HL-60 (cell line): ENCODE results near the gene POU2F3.

ENCODE experiments used
- CTCF ChIP-seq: IDR thresholded peaks from one replicate; pipeline ENCODE4 v1.5.1; 2011; ENCODE audit warnings: low read length, control low read depth, inconsistent platforms; ENCODE audit not compliant: insufficient read depth
- POLR2AphosphoS5 ChIP-seq: IDR thresholded peaks from 2 replicates; pipeline ENCODE4 v1.6.1; 2012; ENCODE audit warnings: low read depth
- REST ChIP-seq: IDR thresholded peaks from 2 replicates; pipeline ENCODE4 v1.6.1; 2012; ENCODE audit warnings: low read depth; ENCODE audit not compliant: insufficient replicate concordance

GRCh38 chr11:120224361-120224760 lies 15.6 kb upstream of the POU2F3 start:
- no peak for TF ChIP-seq CTCF
- no peak for TF ChIP-seq REST
- no peak for TF ChIP-seq POLR2AphosphoS5
